Tibial nerve (tissue), 4 donors: Measurements from ENCODE around the gene KRTAP5-8. TPM values are rescaled to one million over a fixed set of nuclear protein-coding genes. Genes with fewer than 3 reads are reported as not detected.

ENCODE experiments used
- DNase-seq, 2 donors: peaks; one replicate each; pipeline ENCODE4 v3.0.0-alpha.2; 2019; ENCODE audit warnings: low spot score in 2 of 2
- H3K27ac ChIP-seq, 4 donors: fragments of 200-600 bp; sonication (generic) in 3 of 4; one replicate each; pipeline ENCODE4 v1.5.1; 2017 to 2019; ENCODE audit warnings: mild to moderate bottlenecking in 1 of 4
- H3K27me3 ChIP-seq, 2 donors: fragments of 200-600 bp; sonication (generic) in 1 of 2; one replicate each; pipeline versions ENCODE4 v1.5.1 to v1.6.0; 2017 to 2019
- H3K36me3 ChIP-seq, 3 donors: fragments of 200-600 bp; sonication (generic); one replicate each; pipeline ENCODE4 v1.5.1; 2018 to 2019
- H3K4me1 ChIP-seq, 4 donors: fragments of 200-600 bp; sonication (generic) in 3 of 4; one replicate each; pipeline ENCODE4 v1.5.1; 2017 to 2019
- H3K4me3 ChIP-seq, 4 donors: fragments of 200-600 bp; sonication (generic) in 3 of 4; one replicate each; pipeline ENCODE4 v1.5.1; 2017 to 2019; ENCODE audit warnings: mild to moderate bottlenecking in 1 of 4, moderate library complexity in 1 of 4
- H3K9me3 ChIP-seq, 4 donors: fragments of 200-600 bp; sonication (generic) in 3 of 4; one replicate each; pipeline ENCODE4 v1.5.1; 2017 to 2019
- CTCF ChIP-seq, 5 experiments: fragments of 200-600 bp in 3 of 5; fragments of 450-650 bp in 2 of 5; sonication (generic) in 3 of 5; IDR thresholded peaks; one replicate each; pipeline ENCODE4 v1.5.1; 2016 to 2019; ENCODE audit warnings: antibody characterized with exemption in 5 of 5, mild to moderate bottlenecking in 3 of 5, moderate library complexity in 2 of 5
- EP300 ChIP-seq, 2 donors: sonication (generic); formaldehyde crosslinking; IDR thresholded peaks; one replicate each; pipeline ENCODE4 v1.6.1; 2017; ENCODE audit warnings: antibody characterized with exemption in 2 of 2, mild to moderate bottlenecking in 1 of 2
- POLR2A ChIP-seq, 2 donors: fragments of 450-650 bp; IDR thresholded peaks; one replicate each; pipeline ENCODE4 v1.6.1; 2017; ENCODE audit warnings: antibody characterized with exemption in 2 of 2, mild to moderate bottlenecking in 2 of 2, moderate library complexity in 2 of 2
- WGBS, 2 donors: methylation state at CpG; one replicate each; pipeline ENCODE4 v1.1.5; 2018; 5-methylcytosine and 5-hydroxymethylcytosine counted together
- total RNA-seq, 4 donors: library from RNA; depleted of rRNA; stranded (reverse); fragments of >200 nt; gene quantifications; one replicate each; pipeline ENCODE4 v1.1.0, GENCODE V29; 2016

KRTAP5-8 gene
- total RNA-seq, 4 donors from 2014 or later: 0.63 to 2.8 TPM; not detected in 2

GRCh38 chr11:71496421-71496820, 41.4 kb upstream of the KRTAP5-8 start:
- H3K4me1 ChIP-seq: no peaks in the 10 kb centered on the region
- no peaks in the 10 kb centered on the region for H3K27me3 ChIP-seq
- H3K4me3 ChIP-seq: no peak overlapping the region
- DNase-seq: no peak
- 98% methylated on average over 13 of the region's 13 CpGs for WGBS, 2 donors
- no peaks in the 10 kb centered on the region for H3K9me3 ChIP-seq
- H3K27ac ChIP-seq: no peak overlapping the region
- H3K36me3 ChIP-seq: peaks cover 0 to 100% (median 28%) of the 10 kb centered on the region in 3 donors
- TF ChIP-seq POLR2A (IDR thresholded peaks at IDR 0.05) (no peak), CTCF (IDR thresholded peaks at IDR 0.05) (no peak), EP300 (IDR thresholded peaks at IDR 0.05) (no peak)

DNA sequence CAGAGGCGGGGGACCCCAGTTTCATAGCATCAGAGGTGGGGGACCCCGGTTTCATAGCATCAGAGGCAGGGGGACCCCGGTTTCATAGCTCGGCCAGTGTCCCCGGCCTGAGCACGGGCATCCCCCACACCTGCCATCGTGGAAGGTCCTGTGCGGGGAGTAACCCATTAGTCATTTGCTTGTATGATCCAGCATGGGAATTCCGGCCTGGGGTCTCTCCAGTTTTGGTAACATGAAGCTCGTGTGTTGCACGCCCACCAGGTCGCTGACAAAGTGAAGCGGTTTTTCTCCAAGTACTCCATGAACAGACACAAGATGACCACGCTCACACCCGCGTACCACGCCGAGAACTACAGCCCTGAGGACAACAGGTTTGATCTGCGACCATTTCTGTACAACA, 39.7 kb upstream of the KRTAP5-8 start:
- Histone ChIP-seq H3K27me3 (no peaks in the 10 kb centered on the region), H3K4me1 (no peaks in the 10 kb centered on the region), H3K36me3 (peaks cover 0 to 98% (median 23%) of the 10 kb centered on the region in 3 donors), H3K4me3 (no peak overlapping the region), H3K9me3 (no peaks in the 10 kb centered on the region), H3K27ac (no peak overlapping the region)
- no peak for DNase-seq
- TF ChIP-seq POLR2A (IDR thresholded peaks at IDR 0.05) (no peak), EP300 (IDR thresholded peaks at IDR 0.05) (no peak), CTCF (IDR thresholded peaks at IDR 0.05) (no peak)
- WGBS, 2 donors: 93 to 96% methylated on average over 19 of the region's 19 CpGs

DNA sequence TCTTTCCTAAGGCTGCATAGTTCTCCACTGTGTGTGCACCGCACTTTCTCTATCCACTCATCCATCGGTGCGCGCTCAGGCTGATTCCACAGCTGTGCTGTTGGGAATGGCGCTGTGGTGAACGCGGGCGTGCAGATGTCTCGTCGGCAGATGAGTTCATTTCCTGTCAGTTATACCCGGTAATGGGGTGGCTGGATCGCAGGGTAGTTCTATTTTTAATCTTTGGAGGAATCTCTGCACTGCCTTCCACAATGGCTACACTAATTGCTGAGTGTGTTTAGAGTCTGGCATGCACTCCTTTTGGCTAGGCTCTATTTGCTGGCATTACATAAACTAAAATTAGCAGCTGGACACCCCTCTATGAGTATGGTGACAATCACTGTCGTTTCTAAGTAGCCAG, 38.7 kb upstream of the KRTAP5-8 start:
- H3K27ac ChIP-seq: no peak overlapping the region
- H3K36me3 ChIP-seq: peaks cover 0 to 98% (median 23%) of the 10 kb centered on the region in 3 donors
- no peak for DNase-seq

DNA sequence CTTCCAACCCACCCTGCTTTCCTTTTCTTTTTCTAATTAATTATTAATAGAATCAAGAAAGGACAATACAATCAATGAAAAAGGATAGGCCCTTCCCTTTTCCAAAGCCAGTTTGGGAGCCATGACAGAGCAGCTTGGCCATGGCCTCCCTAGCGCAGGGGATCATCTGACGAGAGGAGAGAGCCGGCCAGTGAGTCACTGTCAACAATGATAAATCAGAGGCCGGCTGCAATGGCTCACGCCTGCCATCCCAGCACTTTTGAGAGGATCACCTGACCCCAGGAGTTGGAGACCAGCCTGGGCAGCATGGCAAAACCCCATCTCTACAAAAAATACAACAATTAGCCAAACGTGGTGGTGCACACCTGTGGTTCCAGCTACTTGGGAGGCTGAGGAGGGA, 38.3 kb upstream of the KRTAP5-8 start:
- no peaks in the 10 kb centered on the region for H3K9me3 ChIP-seq
- peaks cover 0 to 98% (median 23%) of the 10 kb centered on the region in 3 donors for H3K36me3 ChIP-seq
- no peak overlapping the region for H3K4me3 ChIP-seq
- no peak overlapping the region for H3K27ac ChIP-seq
- TF ChIP-seq EP300 (IDR thresholded peaks at IDR 0.05) (no peak), CTCF (IDR thresholded peaks at IDR 0.05) (no peak), POLR2A (IDR thresholded peaks at IDR 0.05) (no peak)
- DNase-seq: no peak
- WGBS, 2 donors: 86 to 92% methylated on average over 6 of the region's 6 CpGs
- H3K4me1 ChIP-seq: no peaks in the 10 kb centered on the region
- H3K27me3 ChIP-seq: no peaks in the 10 kb centered on the region

More for the DNA sequence above, 38.7 kb upstream of the KRTAP5-8 start:
- no peaks in the 10 kb centered on the region for H3K9me3 ChIP-seq
- WGBS, 2 donors: 79 to 83% methylated on average over 11 to 13 of the region's 13 CpGs
- TF ChIP-seq CTCF (IDR thresholded peaks at IDR 0.05) (no peak), POLR2A (IDR thresholded peaks at IDR 0.05) (no peak), EP300 (IDR thresholded peaks at IDR 0.05) (no peak)
- no peaks in the 10 kb centered on the region for H3K4me1 ChIP-seq
- no peaks in the 10 kb centered on the region for H3K27me3 ChIP-seq
- H3K4me3 ChIP-seq: no peak overlapping the region

GRCh38 chr11:71500601-71501021, 37.2 kb upstream of the KRTAP5-8 start:
- Histone ChIP-seq H3K36me3 (peaks cover 0 to 96% (median 23%) of the 10 kb centered on the region in 3 donors), H3K4me1 (no peaks in the 10 kb centered on the region), H3K27me3 (no peaks in the 10 kb centered on the region), H3K9me3 (no peaks in the 10 kb centered on the region), H3K4me3 (no peak overlapping the region), H3K27ac (no peak overlapping the region)
- whole genome bisulfite sequencing, 2 donors: 21 to 41% methylated on average over 5 to 6 of the region's 6 CpGs
- TF ChIP-seq POLR2A (IDR thresholded peaks at IDR 0.05): no peak
- no peak for TF ChIP-seq EP300 (IDR thresholded peaks at IDR 0.05)
- TF ChIP-seq CTCF (IDR thresholded peaks at IDR 0.05): no peak
- DNase-seq: no peak
